ENCODE results near the gene TCP11L2. TPM values are rescaled to one million over a fixed set of nuclear protein-coding genes. Genes with fewer than 3 reads are reported as not detected.

The TCP11L2 gene
- total and polyA plus RNA-seq, 4 experiments from 2014 or later, result 21.7 to 186 (median 110) TPM

DNA sequence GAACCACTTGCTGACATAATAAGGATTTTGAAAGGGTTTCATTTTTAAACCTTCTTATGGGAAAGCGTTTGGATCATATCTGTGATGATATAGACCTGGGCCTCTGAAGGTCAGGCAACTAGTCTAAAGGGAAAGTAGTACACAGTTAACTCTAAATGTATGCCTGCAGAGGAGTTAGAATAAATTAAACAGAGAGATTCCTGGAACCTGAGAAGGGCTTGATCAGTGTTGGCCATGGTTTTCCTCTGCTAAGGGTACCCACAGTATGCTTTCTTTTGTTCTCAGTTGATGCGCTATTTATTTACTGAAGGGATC, 40.6 kb downstream of the TCP11L2 start:
- DNase-seq, result no peak
- CTCF ChIA-PET (ENCODE audit: partially characterized antibody), result interaction anchor here (3.5 kb wide), 1 partner anchor 116 kb away, joined by 11 read pairs; no protein-coding TSS in a partner anchor
- H3K4me3 Mint-ChIP-seq, result no peak overlapping the region
- H3K36me3 Mint-ChIP-seq, result peaks cover 60 to 80% of the 10 kb centered on the region in 2 donors
- H3K27ac Mint-ChIP-seq, result peak overlapping the region in 3 of 7 donors; percentile 42 to 85 (median 60)
- no peaks in the 10 kb centered on the region for H3K4me1 ChIP-seq (ENCODE audit: insufficient read depth, low read length)
- POLR2A ChIA-PET (ENCODE audit: partially characterized antibody), result interaction anchor here (0.9 kb wide), 1 partner anchor 23 kb away, joined by 3 read pairs; no protein-coding TSS in a partner anchor
- H3K27me3 Mint-ChIP-seq, result no peaks in the 10 kb centered on the region
- H3K27me3 ChIP-seq (ENCODE audit: insufficient read depth, low read length), result no peaks in the 10 kb centered on the region
- H3K4me3 ChIP-seq (ENCODE audit: low read length in 2 of 2), result no peak overlapping the region
- peaks cover 35% of the 10 kb centered on the region for H3K36me3 ChIP-seq (ENCODE audit: insufficient read depth, low read length)
- intact Hi-C loops (cut with micrococcal nuclease), result no loop called here
- no peak overlapping the region for H3K27ac ChIP-seq (ENCODE audit: low read depth, low read length)
- no peaks in the 10 kb centered on the region for H3K9me3 ChIP-seq (ENCODE audit: control insufficient read depth in 1 of 2, low read length in 2 of 2)
- H3K4me1 Mint-ChIP-seq, result peaks cover 0 to 10% (median 5%) of the 10 kb centered on the region in 4 donors
- no peaks in the 10 kb centered on the region for H3K9me3 Mint-ChIP-seq

DNA sequence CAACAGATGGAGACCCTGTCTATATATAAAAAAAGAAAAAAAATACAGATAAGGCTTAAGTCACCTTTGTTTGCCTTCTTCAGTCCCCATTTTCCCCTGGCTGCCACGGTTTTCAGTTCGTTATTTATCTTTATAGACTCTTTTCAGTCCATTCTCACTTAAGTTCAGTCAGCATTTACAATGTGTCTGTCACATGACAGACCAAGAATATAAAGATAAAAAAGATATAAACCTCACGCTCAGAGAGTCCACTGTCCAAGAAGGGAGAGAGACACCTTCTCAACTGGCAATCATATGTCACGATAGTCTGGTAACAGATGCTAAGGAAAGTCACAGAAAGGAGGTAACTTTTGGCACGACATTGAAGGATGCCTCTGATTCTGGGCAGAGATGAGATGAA, 41.6 kb downstream of the TCP11L2 start:
- ChIA-PET CTCF (ENCODE audit: partially characterized antibody) (interaction anchor here (2.6 to 2.9 kb wide), 2 partner anchors 118 to 120 kb away, joined by 8 to 34 read pairs; no protein-coding TSS in a partner anchor), POLR2A (ENCODE audit: partially characterized antibody) (no interaction called here)
- H3K36me3 ChIP-seq (ENCODE audit: insufficient read depth, low read length), result peaks cover 30% of the 10 kb centered on the region

DNA sequence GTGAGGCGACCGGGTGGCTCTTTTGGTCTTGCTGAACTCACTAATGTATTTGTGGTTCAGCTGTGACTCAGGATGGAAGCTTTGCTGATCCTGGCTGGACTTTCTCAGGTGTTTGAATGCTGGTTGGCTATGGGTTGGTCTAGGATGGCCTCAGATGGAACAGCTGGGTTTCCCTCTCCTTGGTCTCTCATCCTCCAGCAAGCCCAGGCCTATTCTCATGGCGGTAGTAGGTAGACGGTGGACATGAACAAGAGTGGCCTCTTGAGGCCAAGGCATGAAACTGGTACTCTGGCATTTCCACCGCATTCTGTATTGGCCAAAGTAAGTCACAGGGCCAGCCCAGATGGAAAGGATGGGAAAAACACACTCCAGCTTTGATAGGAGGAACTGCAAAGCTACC, 43.2 kb downstream of the TCP11L2 start:
- peak in 1 of 5 donors; percentile 9 for DNase-seq
- Mint-ChIP-seq H3K27me3 (no peaks in the 10 kb centered on the region), H3K4me3 (no peak overlapping the region), H3K4me1 (peaks cover 0 to 4% (median under 1%) of the 10 kb centered on the region in 4 donors), H3K9me3 (no peaks in the 10 kb centered on the region), H3K27ac (peak overlapping the region in 3 of 7 donors; percentile 6 to 48 (median 38)), H3K36me3 (peaks cover 47 to 67% of the 10 kb centered on the region in 2 donors)
- Histone ChIP-seq H3K36me3 (ENCODE audit: insufficient read depth, low read length) (peaks cover 30% of the 10 kb centered on the region), H3K4me1 (ENCODE audit: insufficient read depth, low read length) (no peaks in the 10 kb centered on the region), H3K27ac (ENCODE audit: low read depth, low read length) (no peak overlapping the region), H3K9me3 (ENCODE audit: control insufficient read depth in 1 of 2, low read length in 2 of 2) (no peaks in the 10 kb centered on the region), H3K27me3 (ENCODE audit: insufficient read depth, low read length) (no peaks in the 10 kb centered on the region), H3K4me3 (ENCODE audit: low read length in 2 of 2) (no peak overlapping the region)
- CTCF ChIA-PET (ENCODE audit: partially characterized antibody), result interaction anchor here (0.8 to 2.9 kb wide), 9 partner anchors 10 to 122 kb away, joined by 3 to 34 read pairs (median 4); partner anchors contain the start of gene POLR3B
- intact Hi-C loops (cut with micrococcal nuclease), result no loop called here
- POLR2A ChIA-PET (ENCODE audit: partially characterized antibody), result interaction anchor here (0.8 to 1.3 kb wide), 3 partner anchors 14 to 95 kb away, joined by 3 to 7 read pairs (median 3); no protein-coding TSS in a partner anchor

More for the DNA sequence above, 41.6 kb downstream of the TCP11L2 start:
- H3K4me1 ChIP-seq (ENCODE audit: insufficient read depth, low read length), result no peaks in the 10 kb centered on the region
- no peaks in the 10 kb centered on the region for H3K27me3 Mint-ChIP-seq
- H3K4me3 Mint-ChIP-seq, result no peak overlapping the region
- no peaks in the 10 kb centered on the region for H3K27me3 ChIP-seq (ENCODE audit: insufficient read depth, low read length)
- DNase-seq, result no peak
- H3K27ac Mint-ChIP-seq, result no peak overlapping the region
- H3K4me3 ChIP-seq (ENCODE audit: low read length in 2 of 2), result no peak overlapping the region
- intact Hi-C loops (cut with micrococcal nuclease), result no loop called here
- peaks cover 0 to 8% (median 4%) of the 10 kb centered on the region in 4 donors for H3K4me1 Mint-ChIP-seq
- H3K9me3 Mint-ChIP-seq, result no peaks in the 10 kb centered on the region
- H3K27ac ChIP-seq (ENCODE audit: low read depth, low read length), result no peak overlapping the region
- H3K9me3 ChIP-seq (ENCODE audit: control insufficient read depth in 1 of 2, low read length in 2 of 2), result no peaks in the 10 kb centered on the region
- H3K36me3 Mint-ChIP-seq, result peaks cover 58 to 78% of the 10 kb centered on the region in 2 donors

DNA sequence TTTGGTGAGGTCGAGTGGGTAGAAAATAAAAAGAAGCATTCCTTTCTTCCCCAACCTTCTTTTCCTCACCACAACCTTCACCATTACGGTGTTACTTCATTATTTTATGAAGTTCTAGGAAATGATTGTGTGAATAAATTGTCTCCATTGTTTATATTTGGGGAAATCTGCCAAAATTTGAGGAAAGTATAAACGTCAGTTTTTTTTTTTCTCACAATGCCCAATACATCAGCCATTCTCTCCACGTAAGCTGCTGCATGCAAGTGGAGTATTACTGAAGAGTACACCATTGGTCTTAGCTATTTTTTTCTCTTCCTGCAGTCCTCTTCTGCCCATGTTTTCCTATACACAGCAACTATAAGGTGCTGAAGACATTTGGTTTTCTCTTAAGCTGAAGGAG, 45.9 kb downstream of the TCP11L2 start:
- Mint-ChIP-seq H3K4me1 (peaks cover 0 to 3% (median under 1%) of the 10 kb centered on the region in 4 donors), H3K27ac (peak overlapping the region in 1 of 7 donors; percentile 47), H3K4me3 (no peak overlapping the region), H3K36me3 (peaks cover 33 to 41% of the 10 kb centered on the region in 2 donors), H3K9me3 (no peaks in the 10 kb centered on the region), H3K27me3 (no peaks in the 10 kb centered on the region)
- CTCF ChIA-PET (ENCODE audit: partially characterized antibody), result interaction anchor here (1.0 to 1.8 kb wide), 4 partner anchors 9 to 125 kb away, joined by 3 to 4 read pairs (median 4); partner anchors contain the start of gene POLR3B
- intact Hi-C loops (cut with micrococcal nuclease), result no loop called here
- Histone ChIP-seq H3K4me1 (ENCODE audit: insufficient read depth, low read length) (no peaks in the 10 kb centered on the region), H3K27ac (ENCODE audit: low read depth, low read length) (no peak overlapping the region), H3K36me3 (ENCODE audit: insufficient read depth, low read length) (peaks cover 9% of the 10 kb centered on the region), H3K9me3 (ENCODE audit: control insufficient read depth in 1 of 2, low read length in 2 of 2) (no peaks in the 10 kb centered on the region), H3K27me3 (ENCODE audit: insufficient read depth, low read length) (no peaks in the 10 kb centered on the region), H3K4me3 (ENCODE audit: low read length in 2 of 2) (no peak overlapping the region)
- no peak for DNase-seq
- POLR2A ChIA-PET (ENCODE audit: partially characterized antibody), result interaction anchor here (2.0 kb wide), 1 partner anchor 9 kb away, joined by 5 read pairs; the partner anchor contains the start of gene POLR3B

DNA sequence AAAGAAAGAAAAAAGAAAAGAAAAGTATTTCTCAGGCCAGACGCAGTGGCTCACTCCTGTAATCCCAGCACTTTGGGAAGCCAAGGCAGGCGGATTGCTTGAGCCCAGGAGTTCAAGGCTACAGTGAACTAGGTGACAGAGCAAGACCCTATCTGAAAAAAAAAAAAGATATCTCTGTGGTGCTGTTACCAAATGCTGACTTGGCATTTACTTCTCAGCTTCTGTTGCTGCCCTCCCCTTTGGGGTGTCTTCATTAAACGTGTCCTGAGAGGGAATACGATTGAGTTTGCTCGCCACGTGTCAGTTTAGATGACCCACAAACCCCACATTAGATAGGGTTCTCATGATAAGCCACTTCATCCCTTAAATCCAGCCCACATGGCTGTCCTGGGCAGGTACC, 50.6 kb downstream of the TCP11L2 start:
- intact Hi-C loops (cut with micrococcal nuclease), result no loop called here
- Histone ChIP-seq H3K36me3 (ENCODE audit: insufficient read depth, low read length) (no peaks in the 10 kb centered on the region), H3K9me3 (ENCODE audit: control insufficient read depth in 1 of 2, low read length in 2 of 2) (no peaks in the 10 kb centered on the region), H3K4me3 (ENCODE audit: low read length in 2 of 2) (no peak overlapping the region), H3K27ac (ENCODE audit: low read depth, low read length) (no peak overlapping the region), H3K4me1 (ENCODE audit: insufficient read depth, low read length) (peaks cover 10% of the 10 kb centered on the region), H3K27me3 (ENCODE audit: insufficient read depth, low read length) (no peaks in the 10 kb centered on the region)
- CTCF ChIA-PET (ENCODE audit: partially characterized antibody), result interaction anchor here (1.2 kb wide), 1 partner anchor 566 kb away, joined by 3 read pairs; no protein-coding TSS in a partner anchor
- no peak for DNase-seq
- Mint-ChIP-seq H3K9me3 (peaks cover 0 to 6% (median 0%) of the 10 kb centered on the region in 8 donors), H3K36me3 (peaks cover 7 to 19% of the 10 kb centered on the region in 2 donors), H3K4me1 (peaks cover 8 to 13% (median 10%) of the 10 kb centered on the region in 4 donors), H3K27me3 (no peaks in the 10 kb centered on the region), H3K27ac (no peak overlapping the region), H3K4me3 (no peak overlapping the region)
- POLR2A ChIA-PET (ENCODE audit: partially characterized antibody), result no interaction called here

DNA sequence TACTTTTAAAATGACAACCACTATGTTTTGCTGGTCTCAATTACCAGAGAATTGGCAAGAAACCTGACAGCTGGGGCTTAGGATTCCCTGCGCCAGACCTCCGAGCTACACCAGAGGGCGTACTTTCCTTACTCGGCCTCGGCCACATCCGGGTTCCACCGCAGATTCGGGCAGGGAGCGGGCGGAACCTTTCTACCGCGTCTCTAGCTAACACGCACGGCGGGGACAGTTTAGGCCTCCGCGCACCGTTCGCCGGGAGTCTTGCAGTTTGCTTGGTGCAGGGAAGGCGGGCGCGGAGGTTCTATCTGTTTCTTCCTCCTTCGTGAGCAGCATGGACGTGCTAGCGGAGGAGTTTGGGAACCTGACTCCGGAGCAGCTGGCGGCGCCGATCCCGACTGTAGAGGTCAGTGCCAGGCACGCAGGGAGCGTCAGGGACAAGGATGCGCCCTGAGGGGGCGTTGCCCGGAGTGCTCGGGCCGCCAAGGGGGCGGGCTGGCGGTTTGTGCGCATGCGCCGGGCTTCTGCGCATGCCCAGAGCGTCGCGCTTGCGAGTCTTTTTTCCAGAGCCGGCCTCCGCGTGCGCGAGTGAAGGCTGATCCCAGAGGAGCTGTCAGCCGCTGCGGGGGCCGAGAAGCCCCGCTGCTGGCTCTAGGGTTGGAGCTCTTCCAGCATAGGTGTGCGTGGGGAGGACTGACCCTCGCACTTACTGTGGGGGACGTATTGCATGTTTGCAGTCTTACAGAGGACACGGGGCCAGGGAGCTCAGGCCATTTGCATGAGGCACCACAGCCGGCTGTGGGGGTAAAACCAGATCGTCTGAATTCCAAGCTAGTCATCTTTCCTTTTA, 55.2 kb downstream of the TCP11L2 start, which contains the start of gene POLR3B:
Gene POLR3B, plus strand, starts transcription at position 200 of the 847 bp plus-strand sequence. Its CDS starts 132 bp downstream, at position 332.
- Histone ChIP-seq H3K36me3 (ENCODE audit: insufficient read depth, low read length) (no peaks in the 10 kb centered on the region), H3K4me3 (ENCODE audit: low read length in 2 of 2) (peak within 1 kb of the TSS; percentile 77 to 87), H3K27ac (ENCODE audit: low read depth, low read length) (peak within 1 kb of the TSS; percentile 68), H3K9me3 (ENCODE audit: control insufficient read depth in 1 of 2, low read length in 2 of 2) (no peaks in the 10 kb centered on the region), H3K27me3 (ENCODE audit: insufficient read depth, low read length) (no peaks in the 10 kb centered on the region), H3K4me1 (ENCODE audit: insufficient read depth, low read length) (peaks cover 20% of the 10 kb centered on the region)
- H3K27me3 Mint-ChIP-seq, result no peaks in the 10 kb centered on the region
- intact Hi-C loops (cut with micrococcal nuclease), result loop anchor here (1.0 kb wide), 7 partner anchors 54 to 736 kb away; partner anchors contain the start of genes CRY1 and RIC8B
- H3K36me3 Mint-ChIP-seq, result peaks cover 0 to 10% of the 10 kb centered on the region in 2 donors
- peak within 1 kb of the TSS; percentile 92 to 97 (median 95) for H3K27ac Mint-ChIP-seq
- H3K9me3 Mint-ChIP-seq, result peaks cover 0 to 6% (median 0%) of the 10 kb centered on the region in 8 donors
- H3K4me1 Mint-ChIP-seq, result peaks cover 10 to 20% (median 16%) of the 10 kb centered on the region in 4 donors
- ChIA-PET POLR2A (ENCODE audit: partially characterized antibody) (interaction anchor here (0.5 to 4.9 kb wide), 19 partner anchors 10 to 1121 kb away, joined by 3 to 108 read pairs (median 4); partner anchors contain the start of genes APPL2, MTERF2, TCP11L2 and TMEM263), CTCF (ENCODE audit: partially characterized antibody) (interaction anchor here (0.6 to 3.5 kb wide), 26 partner anchors 9 to 604 kb away, joined by 3 to 35 read pairs (median 4); partner anchors contain the start of genes TCP11L2 and TMEM263)
- peak within 1 kb of the TSS; percentile 86 to 95 (median 94) for H3K4me3 Mint-ChIP-seq
- peak; percentile 96 to 98 (median 97) for DNase-seq

Measured in CD4-positive, alpha-beta memory T cell (primary cell).